ENCODE measurements around the gene ADISSP.
A peak's percentile ranks its signal among the peaks of the same experiment; 100 is the strongest.

ADISSP gene

DNA sequence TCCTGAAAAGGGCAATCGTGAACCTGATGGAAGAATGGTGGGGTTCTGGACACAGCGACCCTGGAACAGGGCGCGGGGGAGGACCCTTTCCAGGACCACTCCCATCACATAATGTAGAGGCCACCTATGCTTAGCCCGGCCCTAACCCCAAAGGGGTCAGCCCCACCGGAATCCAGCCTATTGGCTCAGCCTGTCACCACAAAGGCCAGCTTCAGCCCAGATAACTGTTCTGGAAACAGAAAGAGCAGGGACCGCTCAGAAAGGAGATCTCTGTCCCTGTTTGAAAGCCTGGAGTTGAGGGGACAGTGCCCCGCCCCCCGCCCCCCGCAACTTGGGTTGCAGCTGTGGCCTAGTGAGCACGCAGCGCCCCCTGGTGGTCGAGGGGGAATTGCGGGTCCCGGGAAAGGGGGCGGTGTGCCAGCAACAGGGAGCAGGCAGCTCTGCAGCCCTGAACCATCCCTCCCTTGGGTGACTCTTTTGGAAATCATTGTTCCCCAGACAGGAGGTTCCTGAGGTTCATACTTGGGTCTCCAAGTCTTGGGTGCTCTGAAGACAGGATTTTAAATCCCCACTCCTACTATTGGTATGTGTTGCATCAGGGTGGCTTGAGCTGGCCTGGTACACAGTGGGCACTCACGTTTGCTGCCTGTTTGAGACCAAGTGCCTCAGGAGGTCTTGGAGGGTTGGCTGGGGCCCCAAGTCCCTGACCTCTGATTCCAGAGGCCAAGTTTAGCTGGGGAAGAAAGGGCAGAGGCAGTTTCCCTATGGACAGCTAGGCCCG, 56.7 kb downstream of the ADISSP start:
- Histone ChIP-seq H3K4me2 (peak overlapping the region; percentile 7 to 99 (median 85); a peak in 20 of 22 replicates), H4K20me1 (peaks cover 0 to 22% (median 0%) of the 10 kb centered on the region in 11 experiments; a peak in 3 of 22 replicates), H3K9me3 (replicated peaks in 1 of 11) (no peaks in the 10 kb centered on the region), H3K27ac (peak overlapping the region in 9 of 11 experiments; percentile 38 to 77 (median 59); a peak in 17 of 22 replicates), H3K27me3 (no peaks in the 10 kb centered on the region), H3K9ac (peak overlapping the region in 5 of 11 experiments; percentile 5 to 68 (median 64); a peak in 8 of 22 replicates), H3K4me1 (peaks cover 16 to 100% (median 59%) of the 10 kb centered on the region in 10 experiments; a peak in 19 of 20 replicates), H3K36me3 (peaks cover 0 to 29% (median 0%) of the 10 kb centered on the region in 11 experiments; a peak in 5 of 22 replicates), H3K4me3 (peak overlapping the region in 3 of 10 experiments; percentile 60 to 65 (median 60); a peak in 7 of 20 replicates)
- TF ChIP-seq Cebpa-rat (IDR thresholded peaks at IDR 0.05) = no peak

DNA sequence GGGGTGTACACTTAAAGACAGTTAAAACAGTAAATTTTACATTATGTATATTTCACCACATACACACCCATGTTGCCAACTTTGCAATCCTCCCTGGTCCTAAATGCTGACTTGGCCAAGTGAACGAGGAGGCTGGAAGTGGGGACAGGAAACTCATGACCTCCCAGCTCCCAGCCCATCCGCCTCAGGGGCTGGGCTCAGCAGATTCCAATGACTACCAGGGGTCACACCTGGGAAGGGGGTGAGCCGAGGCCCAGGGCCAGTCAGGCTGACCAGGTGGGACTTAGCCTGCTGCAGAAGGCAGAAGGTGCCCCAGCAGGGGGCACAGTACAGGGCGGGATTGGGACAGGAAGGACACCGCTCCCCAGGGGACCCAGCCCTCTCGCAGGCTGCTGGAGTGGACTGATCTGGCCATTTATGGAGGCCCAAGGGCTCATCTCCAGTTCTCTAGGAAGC, 57.5 kb downstream of the ADISSP start:
- H3K9me3 ChIP-seq (replicated peaks in 1 of 11) = no peaks in the 10 kb centered on the region
- H3K27ac ChIP-seq = peak overlapping the region in 7 of 11 experiments; percentile 11 to 77 (median 65); a peak in 11 of 22 replicates
- TF ChIP-seq Cebpa-rat (IDR thresholded peaks at IDR 0.05) = peak in 3 of 11 experiments; percentile 7 to 24 (median 12); a peak in 1 of 22 replicates
- no peaks in the 10 kb centered on the region for H3K27me3 ChIP-seq
- peak overlapping the region in 3 of 11 experiments; percentile 64 to 68 (median 66); a peak in 6 of 22 replicates for H3K9ac ChIP-seq
- H3K4me2 ChIP-seq = peak overlapping the region; percentile 7 to 99 (median 85); a peak in 20 of 22 replicates
- peaks cover 0 to 30% (median 0%) of the 10 kb centered on the region in 11 experiments; a peak in 3 of 22 replicates for H4K20me1 ChIP-seq
- peaks cover 0 to 38% (median 0%) of the 10 kb centered on the region in 11 experiments; a peak in 6 of 22 replicates for H3K36me3 ChIP-seq
- H3K4me3 ChIP-seq = peak overlapping the region in 3 of 10 experiments; percentile 60 to 65 (median 60); a peak in 6 of 20 replicates
- peaks cover 16 to 99% (median 59%) of the 10 kb centered on the region in 10 experiments; a peak in 19 of 20 replicates for H3K4me1 ChIP-seq

DNA sequence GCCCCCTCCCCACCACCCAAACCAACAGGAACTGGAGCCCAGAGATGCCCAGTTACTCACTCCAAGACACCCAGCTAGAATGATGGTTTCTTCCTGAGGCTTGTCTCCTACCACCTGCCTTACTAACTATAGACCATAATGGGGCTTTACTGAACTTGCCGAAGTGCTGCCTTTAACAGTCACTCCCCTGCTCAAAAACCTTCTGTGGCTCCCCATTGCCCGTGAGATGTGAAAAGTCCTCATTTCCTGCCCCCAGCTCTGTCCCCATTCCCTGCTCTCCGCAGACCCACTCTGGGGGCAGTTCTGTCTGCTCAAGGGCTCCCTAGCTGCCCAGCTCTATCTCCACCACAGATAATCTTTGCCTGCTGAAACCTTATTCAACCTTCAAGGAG, 60.0 kb downstream of the ADISSP start:
- Histone ChIP-seq H3K27ac (peak overlapping the region in 2 of 11 experiments; percentile 27 to 31; a peak in 3 of 22 replicates), H4K20me1 (peaks cover 0 to 55% (median 0%) of the 10 kb centered on the region in 11 experiments; a peak in 6 of 22 replicates), H3K4me1 (peaks cover 12 to 73% (median 38%) of the 10 kb centered on the region in 10 experiments; a peak in 19 of 20 replicates), H3K4me3 (peak overlapping the region in 2 of 10 experiments; percentile 60 to 65; a peak in 2 of 20 replicates), H3K9ac (peak overlapping the region in 3 of 11 experiments; percentile 19 to 68 (median 26); a peak in 4 of 22 replicates), H3K27me3 (no peaks in the 10 kb centered on the region), H3K36me3 (peaks cover 0 to 63% (median 0%) of the 10 kb centered on the region in 11 experiments; a peak in 6 of 22 replicates), H3K4me2 (peak overlapping the region in 5 of 11 experiments; percentile 8 to 99 (median 95); a peak in 6 of 22 replicates), H3K9me3 (replicated peaks in 1 of 11) (no peaks in the 10 kb centered on the region)
- TF ChIP-seq Cebpa-rat (IDR thresholded peaks at IDR 0.05) = no peak

DNA sequence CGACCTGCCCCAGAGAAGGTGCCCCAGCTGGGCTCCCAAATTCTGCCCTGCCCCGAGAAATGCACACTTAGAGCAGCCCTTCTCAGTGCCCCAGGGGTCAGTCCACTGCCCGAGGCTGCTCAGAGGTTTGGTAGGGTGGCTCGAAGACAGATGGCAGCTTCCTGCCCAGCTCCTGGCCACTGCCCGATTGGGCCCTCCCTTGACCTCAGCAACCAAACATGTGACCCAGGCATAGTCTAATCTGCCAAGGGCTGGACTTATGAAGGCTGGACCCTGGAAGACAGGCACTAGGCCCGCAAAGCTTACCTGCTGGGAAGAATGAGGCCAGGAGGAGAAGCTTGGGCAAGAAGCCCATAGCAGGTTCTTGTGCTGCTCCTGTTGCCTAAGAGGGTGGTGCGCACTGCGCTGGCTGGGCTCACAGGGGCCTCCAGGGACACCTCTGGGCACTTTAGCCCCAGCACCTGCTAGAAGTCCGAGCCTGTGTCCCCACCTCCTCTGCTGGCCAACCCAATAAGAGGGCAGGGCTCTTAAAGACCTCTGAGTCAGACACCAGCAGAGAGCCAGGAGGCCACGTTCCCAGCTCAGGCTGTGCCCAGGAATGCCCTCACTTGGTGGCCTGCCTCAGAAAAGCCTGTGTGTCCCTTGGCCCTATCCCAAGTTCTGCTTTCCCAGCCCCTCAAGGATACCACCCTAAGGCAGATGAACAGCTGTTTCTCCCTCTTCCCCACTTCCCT, 60.6 kb downstream of the ADISSP start:
- peak overlapping the region in 3 of 11 experiments; percentile 19 to 68 (median 26); a peak in 3 of 22 replicates for H3K9ac ChIP-seq
- H4K20me1 ChIP-seq = peaks cover 0 to 61% (median 0%) of the 10 kb centered on the region in 11 experiments; a peak in 6 of 22 replicates
- no peaks in the 10 kb centered on the region for H3K27me3 ChIP-seq
- H3K9me3 ChIP-seq (replicated peaks in 1 of 11) = no peaks in the 10 kb centered on the region
- TF ChIP-seq Cebpa-rat (IDR thresholded peaks at IDR 0.05) = no peak
- peaks cover 0 to 69% (median 0%) of the 10 kb centered on the region in 11 experiments; a peak in 6 of 22 replicates for H3K36me3 ChIP-seq
- peak overlapping the region in 5 of 11 experiments; percentile 8 to 99 (median 95); a peak in 6 of 22 replicates for H3K4me2 ChIP-seq
- peak overlapping the region in 1 of 10 experiments; percentile 60; a peak in 1 of 20 replicates for H3K4me3 ChIP-seq
- H3K4me1 ChIP-seq = peaks cover 10 to 68% (median 32%) of the 10 kb centered on the region in 10 experiments; a peak in 19 of 20 replicates
- peak overlapping the region in 2 of 11 experiments; percentile 1 to 6; a peak in 2 of 22 replicates for H3K27ac ChIP-seq

DNA sequence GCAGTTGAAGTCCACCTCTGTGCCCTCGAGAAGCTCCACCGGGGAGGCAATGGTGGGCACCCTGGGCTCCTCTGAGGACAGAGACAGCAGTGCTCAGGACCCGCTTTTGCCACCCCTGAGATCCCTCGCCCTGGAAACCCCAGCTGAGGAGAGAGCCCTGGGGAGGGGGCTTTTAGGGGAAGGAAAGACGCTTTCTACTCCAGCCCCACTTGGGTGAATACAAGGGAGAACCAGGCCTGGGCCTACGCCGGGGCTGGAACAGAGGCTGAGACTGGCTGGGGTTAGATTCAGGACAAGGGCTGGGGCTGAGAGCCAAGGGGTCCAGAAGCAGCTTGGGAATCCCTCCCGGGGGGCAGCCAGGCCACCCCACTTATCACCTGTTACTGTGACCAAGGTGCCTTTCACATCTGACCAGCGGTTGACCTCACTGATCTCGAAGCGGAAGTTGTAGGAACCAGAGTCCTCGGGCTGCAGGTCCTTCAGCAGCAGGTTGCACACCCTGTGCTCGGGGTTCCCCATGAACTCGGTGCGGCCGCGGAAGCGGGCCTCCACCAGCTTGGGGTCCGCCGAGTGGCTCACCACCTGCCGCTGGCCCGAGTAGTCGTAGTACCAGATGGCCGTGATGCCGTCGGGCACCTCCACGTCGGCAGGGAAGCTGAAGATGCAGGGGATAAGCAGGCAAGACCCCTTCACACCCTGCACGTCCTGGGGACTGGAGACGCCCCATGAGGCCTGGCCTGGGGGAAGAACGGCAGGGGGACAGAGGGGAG, 61.4 kb downstream of the ADISSP start:
- no peak overlapping the region for H3K4me3 ChIP-seq
- H3K36me3 ChIP-seq = peaks cover 0 to 77% (median 0%) of the 10 kb centered on the region in 11 experiments; a peak in 6 of 22 replicates
- TF ChIP-seq Cebpa-rat (IDR thresholded peaks at IDR 0.05) = no peak
- no peak overlapping the region for H3K27ac ChIP-seq
- no peaks in the 10 kb centered on the region for H3K9me3 ChIP-seq (replicated peaks in 1 of 11)
- peaks cover 0 to 69% (median 0%) of the 10 kb centered on the region in 11 experiments; a peak in 6 of 22 replicates for H4K20me1 ChIP-seq
- H3K4me1 ChIP-seq = peaks cover 10 to 60% (median 24%) of the 10 kb centered on the region in 10 experiments; a peak in 19 of 20 replicates
- H3K4me2 ChIP-seq = peak overlapping the region in 3 of 11 experiments; percentile 95 to 99 (median 96); a peak in 6 of 22 replicates
- H3K9ac ChIP-seq = 0 out of 22 replicates have a peak overlapping the region, but pooled peaks of 1 of the 11 experiments have one; percentile 2
- H3K27me3 ChIP-seq = no peaks in the 10 kb centered on the region

DNA sequence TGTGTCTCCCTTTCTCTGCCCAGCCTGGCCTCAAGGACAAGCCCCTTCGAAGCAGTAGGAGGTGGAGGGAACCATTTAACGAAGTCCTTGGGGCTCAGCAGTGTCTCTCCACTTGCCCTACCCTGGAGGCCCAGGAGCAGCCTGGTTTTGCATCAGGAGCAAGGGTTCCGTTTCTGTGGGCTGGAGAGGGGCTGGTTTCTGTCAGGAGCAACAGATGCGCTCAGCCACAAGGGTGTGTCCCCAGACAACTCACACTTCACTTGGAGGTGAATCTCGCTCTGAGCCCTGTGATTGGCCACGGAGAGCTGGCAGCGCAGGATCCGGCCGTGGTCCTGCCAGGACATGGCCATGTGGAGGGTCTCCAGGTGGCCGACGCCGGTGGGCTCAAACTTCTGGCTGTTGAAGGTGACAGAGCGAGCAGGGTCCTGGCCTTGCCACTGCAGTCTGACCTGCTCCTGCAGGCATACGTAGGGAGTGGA, 62.0 kb downstream of the ADISSP start:
- Histone ChIP-seq H3K27ac (no peak overlapping the region), H3K9ac (peak overlapping the region in 1 of 11 experiments; percentile 2; a peak in 1 of 22 replicates), H3K9me3 (replicated peaks in 1 of 11) (no peaks in the 10 kb centered on the region), H3K27me3 (no peaks in the 10 kb centered on the region), H3K36me3 (peaks cover 0 to 83% (median 0%) of the 10 kb centered on the region in 11 experiments; a peak in 6 of 22 replicates), H3K4me3 (no peak overlapping the region), H3K4me1 (peaks cover 6 to 54% (median 18%) of the 10 kb centered on the region in 10 experiments; a peak in 19 of 20 replicates), H4K20me1 (peaks cover 0 to 73% (median 0%) of the 10 kb centered on the region in 11 experiments; a peak in 6 of 22 replicates), H3K4me2 (peak overlapping the region in 2 of 11 experiments; percentile 95 to 96; a peak in 3 of 22 replicates)
- no peak for TF ChIP-seq Cebpa-rat (IDR thresholded peaks at IDR 0.05)

DNA sequence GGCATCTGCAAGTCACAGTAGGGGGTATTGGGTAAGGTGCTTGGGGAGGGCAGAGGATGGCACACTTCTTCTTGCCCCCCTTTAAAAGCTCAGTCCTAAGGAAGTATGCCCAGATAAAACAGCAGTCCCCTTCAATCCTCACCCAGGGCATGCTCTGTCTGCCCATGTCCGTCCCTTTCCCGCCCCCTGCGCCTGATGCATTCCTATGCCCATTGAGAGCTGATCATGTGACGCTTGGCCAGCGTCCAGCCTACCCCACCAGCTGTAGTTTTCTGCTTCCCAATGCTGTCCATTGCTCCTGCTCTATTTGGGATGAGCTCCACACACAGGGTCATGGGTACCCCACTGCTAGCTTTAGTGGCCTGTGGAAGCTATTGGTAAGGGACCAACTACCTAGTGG, 63.5 kb downstream of the ADISSP start:
- Histone ChIP-seq H3K9ac (no peak overlapping the region), H4K20me1 (peaks cover 0 to 87% (median 0%) of the 10 kb centered on the region in 11 experiments; a peak in 6 of 22 replicates), H3K4me2 (no peak overlapping the region), H3K4me3 (no peak overlapping the region), H3K9me3 (replicated peaks in 1 of 11) (no peaks in the 10 kb centered on the region), H3K27me3 (no peaks in the 10 kb centered on the region), H3K27ac (no peak overlapping the region), H3K4me1 (peaks cover 0 to 39% (median 4%) of the 10 kb centered on the region in 10 experiments; a peak in 10 of 20 replicates), H3K36me3 (peaks cover 0 to 97% (median 0%) of the 10 kb centered on the region in 11 experiments; a peak in 6 of 22 replicates)
- no peak for TF ChIP-seq Cebpa-rat (IDR thresholded peaks at IDR 0.05)

Measured in BLaER1 treated with 17β-estradiol and CSF1 and Interleukin-3, amounts not matched to agents 10 nM and 100 nM (cell line).